ENCODE measurements around the gene STC2. TPM values are rescaled to one million over a fixed set of nuclear protein-coding genes. Genes with fewer than 3 reads are reported as not detected.

Gene STC2
- total RNA-seq, 2 experiments from 2014 or later = 8.9 to 11.7 TPM

DNA sequence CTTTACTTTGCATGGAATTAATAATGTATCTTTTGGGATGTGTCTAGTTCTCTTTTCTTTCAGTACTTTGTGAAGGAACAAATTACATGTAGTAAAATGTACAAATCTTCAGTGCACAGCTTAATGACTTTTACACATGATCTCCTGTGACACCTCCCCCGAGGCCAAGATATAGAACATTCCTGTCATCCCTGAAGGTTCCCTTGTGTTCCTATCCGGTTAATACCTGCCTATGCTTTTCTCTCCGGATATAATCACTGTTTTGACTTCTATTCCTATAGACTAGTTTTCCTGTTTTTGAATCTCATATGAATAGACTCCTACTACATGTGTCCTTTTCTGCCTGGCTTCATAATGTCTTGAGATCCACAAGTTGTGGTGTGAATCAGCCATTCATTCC, 21.5 kb downstream of the STC2 start:
- no peak for DNase-seq
- peaks cover 37% of the 10 kb centered on the region for H3K27me3 Mint-ChIP-seq

DNA sequence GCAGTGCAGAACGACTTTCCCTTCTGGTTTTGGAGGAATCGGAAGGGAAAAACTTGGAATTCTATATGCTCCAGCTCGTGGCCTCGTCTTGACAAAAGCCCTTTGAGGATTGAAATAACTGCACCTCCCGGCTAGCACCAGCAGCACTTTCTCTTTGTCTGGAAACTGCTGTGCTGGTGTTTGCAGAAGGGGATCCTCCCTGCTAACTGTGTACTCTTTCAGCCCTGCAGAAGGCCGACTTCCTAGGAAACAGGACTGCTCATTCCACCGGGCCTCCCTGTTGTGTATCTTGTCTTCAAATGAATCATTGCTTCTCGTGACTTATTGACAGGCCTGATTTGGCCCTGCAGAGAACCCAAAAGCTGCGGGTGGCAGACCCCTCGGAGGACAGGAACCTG, 23.6 kb downstream of the STC2 start:
- Mint-ChIP-seq H3K27me3 (peaks cover 35% of the 10 kb centered on the region), H3K27ac (no peak overlapping the region), H3K4me3 (no peak overlapping the region), H3K36me3 (ENCODE audit: low read depth) (no peaks in the 10 kb centered on the region), H3K4me1 (no peaks in the 10 kb centered on the region), H3K9me3 (peaks cover 6% of the 10 kb centered on the region)
- POLR2A ChIA-PET = no interaction called here
- no peak for DNase-seq
- CTCF ChIA-PET = interaction anchor here (3.4 kb wide), 1 partner anchor 11 kb away, joined by 13 read pairs; no protein-coding TSS in a partner anchor

More for the DNA sequence above, 21.5 kb downstream of the STC2 start:
- H3K9me3 Mint-ChIP-seq = peaks cover 6% of the 10 kb centered on the region
- no peak overlapping the region for H3K27ac Mint-ChIP-seq
- H3K36me3 Mint-ChIP-seq (ENCODE audit: low read depth) = no peaks in the 10 kb centered on the region
- H3K4me3 Mint-ChIP-seq = no peak overlapping the region
- H3K4me1 Mint-ChIP-seq = no peaks in the 10 kb centered on the region
- POLR2A ChIA-PET = no interaction called here
- CTCF ChIA-PET = interaction anchor here (1.1 to 1.3 kb wide), 2 partner anchors 9 to 12 kb away, joined by 3 to 5 read pairs; no protein-coding TSS in a partner anchor

DNA sequence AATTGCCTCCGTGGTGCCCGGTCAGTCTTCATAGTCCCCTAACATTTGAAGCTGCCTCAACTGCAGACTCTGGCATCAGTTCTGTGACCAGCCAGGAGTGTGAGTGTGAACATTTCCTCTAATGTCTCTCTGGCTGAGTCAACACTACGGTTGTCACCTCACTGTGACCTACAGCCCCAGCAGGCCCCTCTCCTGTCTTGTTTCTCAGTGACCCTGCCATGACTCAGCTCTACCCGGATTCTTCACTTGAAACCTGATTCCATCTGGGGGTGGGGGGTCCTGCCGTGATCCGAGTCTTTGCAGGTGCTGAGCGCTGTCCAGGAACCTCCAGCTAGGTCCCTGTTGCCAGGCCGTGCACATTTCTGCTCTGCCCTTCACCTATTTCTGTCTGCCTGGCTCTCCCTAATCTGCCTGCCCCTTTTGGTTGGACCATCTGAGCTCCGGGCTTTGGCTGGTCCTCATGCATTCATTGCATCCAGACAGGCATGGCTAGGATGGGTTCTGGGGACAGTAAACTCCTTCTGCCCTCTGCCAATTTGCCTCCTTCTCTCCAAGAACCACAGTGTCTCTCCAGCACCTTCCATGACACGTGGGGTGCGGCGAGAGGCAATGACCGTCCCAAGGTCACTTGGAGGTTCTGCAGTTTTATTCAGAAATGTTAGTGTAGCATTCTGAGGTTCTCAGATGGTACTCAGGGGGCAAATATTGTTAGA, 24.2 kb downstream of the STC2 start:
- Mint-ChIP-seq H3K4me3 (no peak overlapping the region), H3K27ac (no peak overlapping the region)

DNA sequence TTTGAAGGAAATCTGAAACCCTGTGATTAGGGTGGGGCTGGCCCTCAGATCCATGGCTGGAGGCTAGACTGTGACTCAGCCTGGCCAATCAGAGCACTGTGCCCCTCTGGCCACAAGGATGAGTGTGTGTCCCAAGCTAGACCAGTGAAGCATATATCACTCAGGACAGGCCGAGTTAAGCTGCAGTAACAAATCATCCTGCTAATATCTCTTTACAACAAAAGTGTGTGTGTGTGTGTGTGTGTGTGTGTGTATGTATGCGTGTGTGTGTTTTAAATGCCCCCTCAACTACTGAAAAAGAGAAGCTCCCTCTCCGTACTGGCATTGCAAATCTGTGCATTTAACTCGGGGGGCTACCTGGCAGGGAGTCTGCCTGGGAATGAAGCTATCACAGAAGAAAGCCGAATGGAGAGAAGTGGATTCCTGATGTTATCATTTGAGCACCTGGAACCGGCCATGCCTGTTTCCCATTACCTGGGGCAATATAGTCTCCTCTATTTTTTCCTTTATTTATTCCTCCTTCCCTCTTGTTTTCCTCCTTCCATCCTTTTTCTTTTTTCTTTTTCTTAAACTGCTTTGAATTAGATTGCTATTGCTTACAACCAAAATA, 25.6 kb downstream of the STC2 start:
- Mint-ChIP-seq H3K9me3 (no peaks in the 10 kb centered on the region), H3K27me3 (peaks cover 26% of the 10 kb centered on the region), H3K36me3 (ENCODE audit: low read depth) (no peaks in the 10 kb centered on the region), H3K4me3 (no peak overlapping the region), H3K27ac (no peak overlapping the region), H3K4me1 (no peaks in the 10 kb centered on the region)
- POLR2A ChIA-PET = no interaction called here
- no peak for DNase-seq
- CTCF ChIA-PET = interaction anchor here (3.4 kb wide), 1 partner anchor 9 kb away, joined by 13 read pairs; no protein-coding TSS in a partner anchor

More for the DNA sequence above, 24.2 kb downstream of the STC2 start:
- Mint-ChIP-seq H3K36me3 (ENCODE audit: low read depth) (no peaks in the 10 kb centered on the region), H3K27me3 (peaks cover 34% of the 10 kb centered on the region), H3K9me3 (peaks cover 6% of the 10 kb centered on the region), H3K4me1 (no peaks in the 10 kb centered on the region)
- ChIA-PET CTCF (interaction anchor here (3.4 kb wide), 1 partner anchor 10 kb away, joined by 13 read pairs; no protein-coding TSS in a partner anchor), POLR2A (no interaction called here)
- DNase-seq = no peak

DNA sequence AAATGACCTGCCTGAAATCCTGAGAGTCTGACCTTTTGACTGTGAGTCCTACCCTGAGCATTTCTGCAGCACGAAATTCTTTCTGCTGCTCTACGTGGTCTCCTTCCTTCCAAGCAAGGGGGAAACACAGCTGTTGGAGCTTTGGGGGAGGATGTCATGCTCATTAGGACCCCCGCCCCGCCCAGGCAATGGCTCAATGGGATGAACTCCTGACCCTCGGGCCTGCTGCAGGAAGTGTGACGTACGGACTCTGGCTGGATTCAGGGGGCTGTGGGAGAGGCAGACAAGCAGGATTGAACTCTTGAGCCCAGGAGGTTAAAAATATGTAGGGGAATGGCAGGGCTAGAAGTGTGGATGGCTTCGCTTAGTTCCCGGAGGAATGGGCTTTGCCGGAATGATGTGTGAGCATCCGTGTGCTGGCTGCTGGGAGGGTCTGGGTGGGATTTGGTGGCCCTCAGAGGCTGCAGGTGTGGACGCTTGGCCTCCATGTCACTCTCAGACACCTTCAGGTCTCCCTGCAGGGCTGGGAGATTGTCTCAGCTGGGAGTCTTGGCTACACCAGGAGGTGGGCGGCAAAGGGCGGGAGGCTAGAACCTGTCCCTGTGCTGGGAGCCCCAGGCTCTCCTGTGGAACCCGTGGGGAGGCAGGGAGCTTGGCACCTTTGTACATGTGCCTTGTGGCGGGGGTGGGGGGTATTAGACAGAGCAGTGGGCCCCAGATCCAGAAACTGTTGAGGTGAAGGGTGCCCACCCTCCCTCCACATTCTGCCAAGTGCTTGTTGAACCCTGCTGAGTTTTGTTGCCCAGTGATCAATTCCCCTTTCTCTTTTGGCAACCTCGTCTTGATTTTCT, 26.3 kb downstream of the STC2 start:
- H3K27ac Mint-ChIP-seq = no peak overlapping the region
- H3K4me3 Mint-ChIP-seq = no peak overlapping the region
- no peak for DNase-seq
- CTCF ChIA-PET = interaction anchor here (3.4 kb wide), 1 partner anchor 8 kb away, joined by 13 read pairs; no protein-coding TSS in a partner anchor
- no peaks in the 10 kb centered on the region for H3K4me1 Mint-ChIP-seq
- no peaks in the 10 kb centered on the region for H3K9me3 Mint-ChIP-seq
- POLR2A ChIA-PET = no interaction called here
- H3K36me3 Mint-ChIP-seq (ENCODE audit: low read depth) = no peaks in the 10 kb centered on the region
- H3K27me3 Mint-ChIP-seq = peaks cover 25% of the 10 kb centered on the region

DNA sequence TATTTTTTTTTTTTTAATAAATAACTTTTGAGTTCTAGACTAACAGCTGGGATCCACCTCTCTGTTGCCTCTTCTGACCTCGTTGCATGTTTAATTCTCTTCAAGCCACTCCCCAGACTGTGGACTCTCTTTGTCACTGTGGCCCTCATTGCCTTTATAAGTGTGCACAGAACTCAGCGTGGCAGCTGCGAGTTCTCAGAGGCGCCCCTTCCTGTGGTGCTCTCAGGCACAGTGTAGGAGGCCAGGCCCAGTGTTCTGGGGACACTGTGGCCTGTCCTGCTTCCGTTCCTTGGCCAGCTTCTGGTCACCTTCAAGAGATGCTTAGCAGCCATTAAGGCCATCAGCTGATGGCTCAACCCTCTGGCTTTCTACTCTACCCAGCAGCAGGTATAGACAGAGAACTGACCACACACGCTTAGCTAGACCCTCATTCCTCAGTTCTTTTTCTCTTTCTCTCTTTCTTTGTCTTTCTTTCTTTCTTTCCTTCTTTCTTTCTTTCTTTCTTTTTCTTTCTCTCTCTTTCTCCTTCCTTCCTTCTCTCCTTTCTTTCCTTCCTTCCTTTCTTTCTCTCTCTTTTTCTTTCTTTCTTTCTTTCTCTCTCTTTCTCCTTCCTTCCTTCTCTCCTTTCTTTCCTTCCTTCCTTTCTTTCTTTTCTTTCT, 27.7 kb downstream of the STC2 start:
- Mint-ChIP-seq H3K9me3 (no peaks in the 10 kb centered on the region), H3K27ac (no peak overlapping the region), H3K4me3 (no peak overlapping the region), H3K27me3 (peaks cover 25% of the 10 kb centered on the region), H3K36me3 (ENCODE audit: low read depth) (no peaks in the 10 kb centered on the region), H3K4me1 (no peaks in the 10 kb centered on the region)
- DNase-seq = no peak
- ChIA-PET POLR2A (no interaction called here), CTCF (interaction anchor here (1.0 to 9.8 kb wide), 3 partner anchors 9 to 29 kb away, joined by 3 to 91 read pairs (median 3); partner anchors contain the start of gene STC2)

DNA sequence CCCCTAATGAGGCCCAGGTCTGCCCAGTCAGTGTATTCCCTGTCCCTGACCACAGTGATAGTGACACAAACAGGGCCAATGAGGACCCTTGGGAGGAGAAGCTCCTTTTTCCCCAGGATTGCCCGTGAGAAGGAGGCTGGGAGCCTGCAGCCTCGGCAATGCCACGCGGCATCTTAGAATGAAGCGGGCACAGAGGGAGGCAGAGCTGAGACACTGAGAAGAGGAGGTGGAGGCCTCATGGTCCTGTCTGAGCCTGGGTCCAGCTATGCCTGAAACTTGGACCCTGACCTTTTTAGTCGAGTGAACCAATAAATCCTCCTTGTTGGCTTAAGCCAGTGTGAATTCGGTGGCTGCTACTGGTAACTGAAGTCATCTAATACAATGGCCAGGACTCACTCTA, 28.4 kb downstream of the STC2 start:
- ChIA-PET POLR2A (no interaction called here), CTCF (interaction anchor here (1.1 to 9.8 kb wide), 2 partner anchors 12 to 29 kb away, joined by 3 to 91 read pairs; partner anchors contain the start of gene STC2)
- Mint-ChIP-seq H3K4me3 (no peak overlapping the region), H3K27ac (no peak overlapping the region), H3K4me1 (peaks cover 1% of the 10 kb centered on the region), H3K36me3 (ENCODE audit: low read depth) (no peaks in the 10 kb centered on the region), H3K27me3 (peaks cover 29% of the 10 kb centered on the region), H3K9me3 (no peaks in the 10 kb centered on the region)
- DNase-seq = no peak

DNA sequence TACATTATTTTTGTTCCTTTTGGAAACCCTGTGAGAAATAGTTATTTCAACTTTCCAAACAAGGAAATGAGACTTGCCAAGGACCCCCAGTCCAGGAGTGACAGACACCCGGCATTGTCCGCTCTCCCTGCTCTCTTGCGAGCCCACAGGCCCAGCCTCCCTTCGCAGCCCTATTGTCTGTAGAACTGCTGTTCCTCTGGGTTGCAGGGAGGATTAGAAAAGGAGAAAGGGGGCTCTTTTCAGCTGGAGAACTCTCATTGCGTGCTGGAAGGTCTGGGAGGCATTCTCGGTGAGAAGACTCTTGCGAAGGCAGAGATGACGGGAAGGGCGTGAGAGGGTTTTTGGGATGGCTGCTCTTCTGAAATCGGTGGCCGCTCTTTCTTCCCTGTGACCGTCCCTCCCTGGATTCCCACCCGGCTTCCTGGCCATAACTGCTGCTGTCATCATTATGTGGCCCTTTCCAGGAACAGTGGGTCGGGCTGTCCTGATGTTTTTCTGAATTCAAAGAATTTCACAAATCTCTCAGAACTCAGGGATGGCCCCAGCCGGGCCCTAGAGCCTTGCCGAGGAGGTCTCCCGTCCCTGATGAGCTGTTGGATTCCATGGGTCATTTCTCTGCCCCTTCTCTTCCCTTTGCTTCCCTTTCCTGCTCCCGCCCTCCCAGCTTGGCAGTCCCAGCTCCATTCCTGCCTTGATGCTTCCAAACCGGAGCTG, 29.8 kb downstream of the STC2 start:
- CTCF ChIA-PET = interaction anchor here (1.2 to 9.8 kb wide), 2 partner anchors 14 to 31 kb away, joined by 3 to 91 read pairs; partner anchors contain the start of gene STC2
- POLR2A ChIA-PET = no interaction called here
- no peaks in the 10 kb centered on the region for H3K36me3 Mint-ChIP-seq (ENCODE audit: low read depth)
- peaks cover 38% of the 10 kb centered on the region for H3K27me3 Mint-ChIP-seq
- no peak overlapping the region for H3K27ac Mint-ChIP-seq
- DNase-seq = no peak
- no peak overlapping the region for H3K4me3 Mint-ChIP-seq
- peaks cover 14% of the 10 kb centered on the region for H3K4me1 Mint-ChIP-seq
- no peaks in the 10 kb centered on the region for H3K9me3 Mint-ChIP-seq

DNA sequence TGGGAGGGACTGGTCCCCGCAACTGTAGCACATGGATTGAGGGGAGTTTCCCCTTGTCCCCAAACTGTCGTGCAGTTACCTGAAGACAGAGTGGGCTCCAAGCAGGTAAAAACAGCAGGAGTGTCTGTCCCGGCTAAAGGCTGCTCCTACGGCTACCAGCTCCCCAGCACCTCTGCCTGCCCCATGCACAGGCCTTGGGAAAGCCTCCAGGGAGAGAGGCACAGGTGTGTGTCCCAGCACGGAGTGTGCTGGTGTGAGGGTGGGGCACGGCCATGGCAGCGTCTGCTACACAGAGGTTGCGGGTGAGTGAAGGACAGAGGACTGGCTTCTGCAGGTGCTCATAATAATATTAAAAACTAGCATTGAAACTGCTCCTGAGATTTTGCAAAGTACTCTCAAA, 30.4 kb downstream of the STC2 start:
- no peak overlapping the region for H3K27ac Mint-ChIP-seq
- no peak overlapping the region for H3K4me3 Mint-ChIP-seq
- no peaks in the 10 kb centered on the region for H3K9me3 Mint-ChIP-seq
- H3K27me3 Mint-ChIP-seq = peaks cover 34% of the 10 kb centered on the region
- no peaks in the 10 kb centered on the region for H3K36me3 Mint-ChIP-seq (ENCODE audit: low read depth)
- ChIA-PET CTCF (interaction anchor here (1.2 to 9.8 kb wide), 2 partner anchors 14 to 31 kb away, joined by 3 to 91 read pairs; partner anchors contain the start of gene STC2), POLR2A (no interaction called here)
- H3K4me1 Mint-ChIP-seq = peaks cover 14% of the 10 kb centered on the region
- DNase-seq = no peak

DNA sequence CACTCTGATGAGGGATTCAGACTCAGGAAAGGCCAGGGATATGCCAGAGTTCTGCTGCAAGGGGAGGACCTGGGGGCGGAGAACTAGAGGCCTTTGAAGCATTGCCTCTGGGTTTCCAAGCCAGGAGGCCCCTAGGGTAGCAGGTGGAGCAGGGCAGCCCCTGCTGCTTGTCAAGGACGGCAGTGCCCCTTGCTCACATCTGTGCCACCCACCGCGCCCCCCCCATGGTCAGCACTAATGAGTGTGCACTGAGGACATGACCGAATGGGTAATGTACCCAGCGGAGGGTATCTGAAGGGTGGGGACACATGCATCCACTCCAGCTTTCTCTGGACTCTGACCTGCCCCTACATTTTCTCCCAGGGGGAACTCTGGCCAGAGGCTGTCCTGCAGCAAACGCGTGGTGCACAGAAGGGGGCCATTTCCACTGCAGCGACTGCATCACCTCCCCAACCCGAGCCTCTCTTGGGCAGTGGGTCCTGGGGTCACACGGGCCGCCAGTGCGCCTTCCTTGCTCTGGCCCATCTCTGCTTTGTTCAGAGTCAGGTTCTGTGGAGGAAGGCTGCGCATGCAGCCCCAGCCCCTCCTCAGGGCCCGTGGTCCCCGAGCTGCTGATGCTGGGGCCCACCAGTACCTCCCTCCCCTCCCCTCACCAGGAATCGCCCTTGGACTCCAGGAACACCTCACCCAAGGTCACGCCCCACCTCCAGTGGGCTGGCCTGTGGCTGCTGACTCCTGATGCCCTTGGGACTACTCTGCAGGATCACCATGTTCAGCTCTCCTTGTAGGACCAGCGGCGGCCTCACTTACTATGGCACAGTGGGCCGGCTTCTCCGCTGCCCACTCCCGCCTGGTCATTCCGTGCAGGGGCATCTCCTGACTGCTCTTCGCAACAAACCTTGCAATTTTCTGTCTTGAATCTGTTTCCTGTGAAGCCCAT, 31.2 kb downstream of the STC2 start:
- no peak overlapping the region for H3K27ac Mint-ChIP-seq
- ChIA-PET POLR2A (no interaction called here), CTCF (interaction anchor here (1.0 to 9.8 kb wide), 4 partner anchors 8 to 32 kb away, joined by 3 to 91 read pairs (median 4); partner anchors contain the start of gene STC2)
- DNase-seq = no peak
- H3K4me1 Mint-ChIP-seq = peaks cover 14% of the 10 kb centered on the region
- peaks cover 32% of the 10 kb centered on the region for H3K27me3 Mint-ChIP-seq
- no peaks in the 10 kb centered on the region for H3K9me3 Mint-ChIP-seq
- no peaks in the 10 kb centered on the region for H3K36me3 Mint-ChIP-seq (ENCODE audit: low read depth)
- no peak overlapping the region for H3K4me3 Mint-ChIP-seq

DNA sequence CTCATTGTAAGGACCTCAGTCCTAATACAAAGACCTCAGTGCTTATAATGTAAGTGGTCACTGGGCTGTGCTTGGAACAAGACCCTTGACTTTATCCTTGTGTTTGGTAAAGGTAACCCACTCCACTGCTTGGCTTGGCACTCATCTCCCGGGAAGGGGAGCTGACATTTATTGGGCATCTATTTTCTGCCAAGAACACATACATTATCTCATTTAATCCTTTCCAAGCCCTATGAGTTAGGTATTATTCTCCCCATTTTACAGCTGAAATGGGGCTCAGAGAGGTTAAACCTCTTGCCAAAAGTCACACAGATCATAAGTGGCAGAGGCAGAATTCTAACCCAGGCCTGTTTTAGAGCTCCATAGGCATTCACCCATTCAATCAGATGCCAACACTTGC, 32.4 kb downstream of the STC2 start:
- POLR2A ChIA-PET = no interaction called here

More for the DNA sequence above, 32.4 kb downstream of the STC2 start:
- no peak overlapping the region for H3K4me3 Mint-ChIP-seq
- H3K4me1 Mint-ChIP-seq = peaks cover 14% of the 10 kb centered on the region
- peaks cover 43% of the 10 kb centered on the region for H3K27me3 Mint-ChIP-seq
- H3K9me3 Mint-ChIP-seq = no peaks in the 10 kb centered on the region
- no peaks in the 10 kb centered on the region for H3K36me3 Mint-ChIP-seq (ENCODE audit: low read depth)
- CTCF ChIA-PET = interaction anchor here (1.0 to 9.8 kb wide), 5 partner anchors 10 to 52 kb away, joined by 3 to 91 read pairs (median 3); partner anchors contain the start of gene STC2
- H3K27ac Mint-ChIP-seq = no peak overlapping the region
- DNase-seq = no peak

Data from activated CD4-positive, alpha-beta T cell treated with anti-CD3 and anti-CD28 coated beads, Interleukin-2, amount 10 ng/mL, durations not matched to agents 7 days and 5 days (primary cell).